ENCODE results near the gene UBTF.

GRCh38 chr17:44251062-44251461, 31.6 kb upstream of the UBTF start:
- TF ChIP-seq CTCF (IDR thresholded peaks at IDR 0.05; ENCODE audit: low read length) (no peak), EZH2 (IDR thresholded peaks at IDR 0.05; ENCODE audit: borderline replicate concordance, low read length) (no peak)
